NB4 (cell line): Measurements from ENCODE around the gene SPSB3.
A peak's percentile ranks its signal among the peaks of the same experiment; 100 is the strongest.

Experiments
- MYC ChIP-seq: IDR thresholded peaks from 2 replicates; pipeline ENCODE4 v1.6.1; 2011; ENCODE audit warnings: low read depth, low read length
- TF ChIP-seq, protein P1 (sequence below): IDR thresholded peaks from 2 replicates; pipeline ENCODE4 v1.6.1; 2011; ENCODE audit warnings: low read depth, low read length
- TF ChIP-seq, protein P2 (sequence below): IDR thresholded peaks from one replicate; pipeline ENCODE4 v1.5.1; 2012; ENCODE audit warnings: low read depth, low read length

DNA sequence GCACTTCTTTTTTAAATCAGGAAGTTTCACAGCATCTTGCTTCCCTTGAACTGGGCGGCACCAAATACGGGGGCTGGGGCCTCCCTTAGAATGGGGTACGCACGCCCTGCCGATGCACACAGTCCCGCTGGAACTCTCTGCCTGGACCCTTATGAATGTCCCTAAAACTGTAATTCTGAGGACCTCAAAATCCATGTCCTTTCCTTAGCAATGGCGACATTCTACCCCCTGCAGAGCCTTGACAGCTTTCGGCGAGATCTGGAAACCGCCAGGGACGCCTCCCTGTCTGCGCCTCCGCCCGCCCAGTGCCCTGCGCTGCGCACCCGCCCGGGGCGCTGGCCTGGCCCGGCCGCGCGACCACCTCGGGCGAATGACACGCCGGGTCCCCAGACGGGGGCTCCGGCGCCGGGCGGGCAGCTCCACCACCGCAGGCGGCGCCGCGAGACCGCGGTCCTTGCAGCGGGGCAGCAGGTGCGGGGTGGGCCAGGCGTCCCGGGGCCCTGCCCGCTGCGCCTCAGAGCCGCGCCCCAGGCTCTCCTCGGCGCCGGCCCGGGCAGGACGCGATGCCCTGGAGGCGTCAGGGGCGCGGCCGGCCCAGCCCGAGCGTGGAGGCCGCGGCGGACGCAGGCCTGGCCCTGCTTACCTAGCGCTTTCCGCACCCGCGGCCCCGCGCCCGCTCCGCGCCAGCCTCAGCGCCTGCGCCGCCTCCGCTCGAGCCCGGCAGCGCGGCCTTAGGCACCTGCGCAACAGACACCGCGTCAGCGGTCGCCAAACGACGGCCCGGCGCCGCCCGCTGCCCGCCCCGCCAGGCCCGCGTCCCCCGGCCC lies 43.7 kb upstream of the SPSB3 start:
- no peak for TF ChIP-seq MYC
- TF ChIP-seq, protein P1, sequence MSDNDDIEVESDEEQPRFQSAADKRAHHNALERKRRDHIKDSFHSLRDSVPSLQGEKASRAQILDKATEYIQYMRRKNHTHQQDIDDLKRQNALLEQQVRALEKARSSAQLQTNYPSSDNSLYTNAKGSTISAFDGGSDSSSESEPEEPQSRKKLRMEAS: peak; percentile 48
- TF ChIP-seq, protein P2, sequence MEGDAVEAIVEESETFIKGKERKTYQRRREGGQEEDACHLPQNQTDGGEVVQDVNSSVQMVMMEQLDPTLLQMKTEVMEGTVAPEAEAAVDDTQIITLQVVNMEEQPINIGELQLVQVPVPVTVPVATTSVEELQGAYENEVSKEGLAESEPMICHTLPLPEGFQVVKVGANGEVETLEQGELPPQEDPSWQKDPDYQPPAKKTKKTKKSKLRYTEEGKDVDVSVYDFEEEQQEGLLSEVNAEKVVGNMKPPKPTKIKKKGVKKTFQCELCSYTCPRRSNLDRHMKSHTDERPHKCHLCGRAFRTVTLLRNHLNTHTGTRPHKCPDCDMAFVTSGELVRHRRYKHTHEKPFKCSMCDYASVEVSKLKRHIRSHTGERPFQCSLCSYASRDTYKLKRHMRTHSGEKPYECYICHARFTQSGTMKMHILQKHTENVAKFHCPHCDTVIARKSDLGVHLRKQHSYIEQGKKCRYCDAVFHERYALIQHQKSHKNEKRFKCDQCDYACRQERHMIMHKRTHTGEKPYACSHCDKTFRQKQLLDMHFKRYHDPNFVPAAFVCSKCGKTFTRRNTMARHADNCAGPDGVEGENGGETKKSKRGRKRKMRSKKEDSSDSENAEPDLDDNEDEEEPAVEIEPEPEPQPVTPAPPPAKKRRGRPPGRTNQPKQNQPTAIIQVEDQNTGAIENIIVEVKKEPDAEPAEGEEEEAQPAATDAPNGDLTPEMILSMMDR: no peak
